WTC11 (cell line): Measurements from ENCODE around the gene EHBP1.

Experiments
- CREB1 ChIP-seq: sonication (generic); formaldehyde crosslinking; IDR thresholded peaks from 2 replicates; pipeline ENCODE4 v1.8.0; 2023; ENCODE audit warnings: mild to moderate bottlenecking, missing genetic modification reagents
- CREM ChIP-seq: sonication (generic); formaldehyde crosslinking; IDR thresholded peaks from 2 replicates; pipeline ENCODE4 v1.8.1; 2022; ENCODE audit warnings: mild to moderate bottlenecking, missing genetic modification reagents, moderate library complexity
- CTCF ChIP-seq: fragments of 200-600 bp; IDR thresholded peaks from 2 replicates; pipeline ENCODE4 v1.8.0; 2022; ENCODE audit warnings: antibody characterized with exemption
- NR3C1 ChIP-seq: sonication (generic); formaldehyde crosslinking; conservative IDR thresholded peaks from 2 replicates; pipeline ENCODE4 v1.8.1; 2023; ENCODE audit warnings: low read depth, mild to moderate bottlenecking, missing genetic modification reagents
- PRDM15 ChIP-seq: sonication (generic); formaldehyde crosslinking; IDR thresholded peaks from 2 replicates; pipeline ENCODE4 v1.8.0; 2022; ENCODE audit warnings: missing genetic modification reagents
- PREB ChIP-seq: sonication (generic); formaldehyde crosslinking; IDR thresholded peaks from 2 replicates; pipeline ENCODE4 v1.8.1; 2022; ENCODE audit warnings: mild to moderate bottlenecking, missing genetic modification reagents, moderate library complexity, borderline replicate concordance

- no peak for TF ChIP-seq CTCF
- no peak for TF ChIP-seq PREB
- TF ChIP-seq CREM (CRISPR knock-in tag), result no peak
- no peak for TF ChIP-seq PRDM15
- no peak for TF ChIP-seq CREB1 (CRISPR knock-in tag)
- TF ChIP-seq NR3C1 (CRISPR knock-in tag), result no peak
Observed at GRCh38 chr2:62760026-62760425, 54.5 kb downstream of the EHBP1 start.
